GM19328 (cell line): Measurements from ENCODE around the gene CRAT.
A peak's percentile ranks its signal among the peaks of the same experiment; 100 is the strongest.

Experiments
- ATAC-seq: cut with Tn5 transposase; IDR thresholded peaks from one replicate; pipeline ENCODE4 v1.9.1; 2021; ENCODE audit warnings: mild to moderate bottlenecking, moderate library complexity; ENCODE audit not compliant: unreplicated experiment

CRAT gene

GRCh38 chr9:129094387-129095169, 16.0 kb downstream of the CRAT start:
- ATAC-seq, result no peak

- ATAC-seq, result no peak
Observed at GRCh38 chr9:129093602-129094386, 16.8 kb downstream of the CRAT start.

- ATAC-seq, result no peak
Observed at GRCh38 chr9:129089246-129089645, 21.3 kb downstream of the CRAT start.

GRCh38 chr9:129084087-129084486, 26.5 kb downstream of the CRAT start:
- no peak for ATAC-seq

- ATAC-seq, result no peak
Observed at GRCh38 chr9:129081388-129081904, 29.1 kb downstream of the CRAT start.

GRCh38 chr9:129080601-129081387, 29.8 kb downstream of the CRAT start, which contains the start of gene DOLPP1:
Gene DOLPP1 (plus strand): TSS chr9:129081111. CDS start chr9:129081132, 21 bp downstream.
- peak; percentile 96 for ATAC-seq

DNA sequence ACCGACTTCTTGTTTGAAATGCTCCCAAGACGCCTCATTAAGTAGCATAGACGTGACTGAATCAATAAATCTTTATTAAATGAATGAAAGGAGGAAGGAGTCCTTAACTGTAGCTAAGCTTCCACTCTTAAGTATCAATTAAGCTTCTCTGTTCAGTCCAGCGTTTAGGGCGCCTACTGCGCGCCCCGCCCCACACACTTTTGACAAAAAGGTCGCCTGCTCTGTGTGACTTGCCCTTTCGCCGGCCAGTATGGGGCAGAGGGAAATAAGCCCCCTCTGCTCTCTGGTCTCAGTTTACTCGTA, 30.3 kb downstream of the CRAT start:
- no peak for ATAC-seq

- no peak for ATAC-seq
Observed at GRCh38 chr9:129079829-129080228, 30.8 kb downstream of the CRAT start.

DNA sequence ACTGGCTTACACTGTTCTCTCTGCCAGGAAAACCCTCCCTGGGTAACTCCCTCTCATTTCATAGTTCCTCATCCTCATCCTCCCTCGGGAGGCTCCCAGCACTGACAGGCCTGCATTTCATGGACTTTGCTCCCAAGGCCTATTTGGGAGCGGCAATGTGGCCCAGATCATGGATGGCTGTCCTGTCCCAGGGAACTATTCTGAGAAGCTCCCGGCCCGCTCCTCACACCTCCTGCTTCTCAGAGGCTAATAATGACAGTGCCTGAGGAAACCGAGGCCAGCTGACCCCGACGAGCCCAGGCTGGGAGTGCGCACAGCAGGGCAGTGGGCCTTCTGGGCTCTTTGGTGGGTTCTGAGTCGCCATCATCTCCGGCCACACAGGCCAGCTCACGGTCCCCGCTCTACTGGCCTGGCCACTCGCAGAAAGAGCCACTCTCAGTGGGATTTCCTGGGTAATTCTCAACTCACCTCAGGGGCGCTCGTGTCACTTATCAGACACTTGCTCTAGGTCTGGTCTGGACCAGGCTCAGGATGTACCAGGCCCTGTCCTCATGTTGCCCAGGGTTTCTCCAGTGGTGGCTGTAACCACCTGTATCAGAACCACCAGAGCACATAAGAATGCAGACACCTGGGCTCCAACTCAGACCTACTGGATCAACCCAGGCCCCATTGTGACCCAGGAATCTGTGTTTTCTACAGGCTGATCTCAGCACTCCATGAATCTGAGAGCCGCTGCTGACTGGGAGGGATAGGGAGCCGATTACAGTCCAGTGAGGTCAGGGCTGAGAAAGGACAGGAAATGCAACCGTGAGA, 31.7 kb downstream of the CRAT start:
- ATAC-seq, result no peak

DNA sequence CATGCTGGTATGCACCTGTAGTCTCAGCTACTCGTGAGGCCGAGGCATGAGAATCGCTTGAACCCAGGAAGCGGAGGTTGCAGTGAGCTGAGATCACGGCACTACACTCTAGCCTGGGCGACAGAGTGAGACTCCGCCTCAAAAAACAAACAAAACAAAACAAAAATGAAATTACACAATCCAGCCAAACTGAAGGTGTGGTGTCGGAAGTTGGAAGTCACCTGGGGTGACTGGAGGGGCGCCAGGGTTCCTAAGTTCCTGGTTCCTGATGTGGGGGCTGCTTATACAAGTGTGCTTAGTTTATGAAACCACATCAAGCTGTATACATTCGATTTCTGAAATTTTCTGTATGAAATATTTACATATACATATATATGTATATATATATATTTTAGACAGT, 33.4 kb downstream of the CRAT start:
- no peak for ATAC-seq

GRCh38 chr9:129076640-129077037, 34.0 kb downstream of the CRAT start:
- ATAC-seq, result no peak

- no peak for ATAC-seq
Observed at GRCh38 chr9:129075996-129076639, 34.5 kb downstream of the CRAT start.

DNA sequence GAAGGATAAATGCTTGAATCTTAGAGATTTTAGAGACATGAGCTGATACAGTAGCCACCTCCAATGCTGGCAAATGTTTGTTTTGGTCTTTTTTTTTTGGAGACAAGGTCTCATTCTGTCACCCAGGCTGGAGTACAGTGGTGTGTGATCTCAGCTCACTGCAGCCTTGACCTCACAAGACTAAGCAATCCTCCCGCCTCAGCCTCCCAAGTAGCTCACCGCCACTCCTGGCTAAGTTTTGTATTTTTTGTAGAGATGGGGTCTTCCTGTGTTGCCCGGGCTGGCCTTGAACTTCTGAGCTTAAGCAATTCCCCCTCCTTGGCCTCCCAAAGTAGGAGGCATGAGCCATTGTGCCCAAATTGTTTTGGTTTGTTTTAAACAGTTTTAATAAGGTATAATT, 36.5 kb downstream of the CRAT start:
- ATAC-seq, result no peak

GRCh38 chr9:129073404-129073803, 37.2 kb downstream of the CRAT start:
- no peak for ATAC-seq

DNA sequence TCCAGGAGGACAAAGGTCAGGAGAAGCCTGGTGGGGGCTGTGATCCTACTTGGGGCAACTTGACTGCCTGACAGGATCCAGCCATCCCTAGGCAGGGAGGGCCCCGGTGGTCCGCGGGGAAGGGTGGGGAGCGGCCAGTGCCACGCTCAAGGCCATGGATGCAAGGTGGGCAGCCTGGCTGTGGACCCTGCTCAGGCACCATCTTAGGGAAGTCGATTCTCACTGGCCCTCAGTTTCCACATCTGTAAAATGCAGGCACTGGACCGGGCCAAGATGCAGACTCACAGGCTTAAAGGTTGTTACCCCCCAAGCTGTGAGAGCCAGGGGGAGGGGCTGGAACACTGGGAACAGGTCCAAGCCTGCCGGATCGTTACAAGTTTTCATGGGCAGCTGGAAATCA, 38.4 kb downstream of the CRAT start:
- no peak for ATAC-seq

GRCh38 chr9:129071526-129072126, 39.0 kb downstream of the CRAT start:
- ATAC-seq, result no peak

- ATAC-seq, result no peak
Observed at GRCh38 chr9:129070696-129071525, 39.7 kb downstream of the CRAT start.

GRCh38 chr9:129069862-129070641, 40.5 kb downstream of the CRAT start:
- no peak for ATAC-seq
